ENCODE measurements around the gene P2RX3. TPM values are rescaled to one million over a fixed set of nuclear protein-coding genes. Genes with fewer than 3 reads are reported as not detected.

The P2RX3 gene
- total RNA-seq, 4 donors from 2014 or later, result not detected

DNA sequence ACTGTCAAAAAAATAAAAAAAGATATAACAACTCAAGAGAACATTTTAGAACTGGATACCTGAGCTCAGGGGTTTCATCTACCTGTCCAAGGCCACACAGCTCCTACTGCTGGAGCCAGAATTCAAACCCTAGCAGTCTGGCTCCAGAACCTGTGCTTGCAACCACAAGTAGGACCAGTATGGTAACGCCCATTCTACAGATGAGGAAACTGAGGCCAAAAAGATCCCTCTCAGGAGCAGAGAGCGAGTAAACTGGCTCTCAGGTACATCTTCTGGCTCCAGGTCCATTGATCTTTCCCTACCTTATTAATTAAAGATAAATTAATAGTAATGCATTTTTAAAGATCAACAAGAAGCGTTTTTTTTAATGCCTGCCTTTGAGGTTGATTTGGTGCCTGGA is 19.2 kb downstream of the P2RX3 start:
- Histone ChIP-seq H3K27me3 (no peaks in the 10 kb centered on the region), H3K27ac (peak overlapping the region in 2 of 4 donors; percentile 42 to 43), H3K36me3 (no peaks in the 10 kb centered on the region), H3K4me3 (no peak overlapping the region), H3K4me1 (peaks cover 3 to 11% of the 10 kb centered on the region in 2 donors), H3K9me3 (no peaks in the 10 kb centered on the region)
- DNase-seq (no peak), ATAC-seq (no peak)
- no peak for TF ChIP-seq CTCF (IDR thresholded peaks at IDR 0.05 in 4 of 5, conservative IDR thresholded peaks at IDR 0.05 in 1 of 5)
- TF ChIP-seq POLR2A (IDR thresholded peaks at IDR 0.05), result no peak
- in situ Hi-C loops (cut with MboI; ENCODE audit: low sequenced_read_pairs in 4 of 4), result loop anchor here in 2 of 4 donors (25.0 kb wide), 2 partner anchors 245 to 520 kb away; no protein-coding TSS in a partner anchor
- intact Hi-C loops (cut with DNase I; ENCODE audit: low total_unique reads), result loop anchor here (10.0 kb wide), 1 partner anchor 243 kb away; no protein-coding TSS in a partner anchor

- intact Hi-C loops (cut with DNase I; ENCODE audit: low total_unique reads), result loop anchor here (10.0 kb wide), 1 partner anchor 243 kb away; no protein-coding TSS in a partner anchor
- ATAC-seq, result no peak
- DNase-seq, result no peak
- TF ChIP-seq POLR2A (IDR thresholded peaks at IDR 0.05) (no peak), CTCF (IDR thresholded peaks at IDR 0.05 in 4 of 5, conservative IDR thresholded peaks at IDR 0.05 in 1 of 5) (no peak)
- Histone ChIP-seq H3K9me3 (no peaks in the 10 kb centered on the region), H3K27me3 (no peaks in the 10 kb centered on the region), H3K36me3 (no peaks in the 10 kb centered on the region), H3K4me1 (peaks cover 3 to 11% of the 10 kb centered on the region in 2 donors), H3K27ac (peak overlapping the region in 3 of 4 donors; percentile 24 to 43 (median 42)), H3K4me3 (no peak overlapping the region)
- in situ Hi-C loops (cut with MboI; ENCODE audit: low sequenced_read_pairs in 4 of 4), result loop anchor here in 2 of 4 donors (25.0 kb wide), 2 partner anchors 246 to 521 kb away; no protein-coding TSS in a partner anchor
These were observed 19.7 kb downstream of the P2RX3 start for GRCh38 chr11:57357856-57358255.

DNA sequence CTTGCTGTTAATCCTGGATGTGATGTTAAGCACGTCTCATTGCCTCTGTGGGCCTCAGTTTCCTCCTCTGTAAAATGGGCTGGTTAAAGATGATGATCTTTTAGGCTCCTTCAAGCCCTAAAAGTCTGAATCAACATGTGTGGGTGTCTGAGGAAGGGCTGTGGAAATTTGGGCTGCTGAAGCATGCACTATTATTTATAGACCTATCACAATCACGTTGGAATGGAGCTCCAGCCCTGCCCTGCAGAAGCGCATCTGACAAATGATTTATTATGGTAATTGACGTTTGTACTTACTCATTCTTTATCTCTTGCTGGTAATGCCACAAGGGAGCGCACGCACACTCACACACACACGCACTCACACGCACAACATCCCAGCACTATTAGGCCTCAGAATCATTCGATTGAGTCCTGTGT is 20.4 kb downstream of the P2RX3 start:
- intact Hi-C loops (cut with DNase I; ENCODE audit: low total_unique reads) (loop anchor here (10.0 kb wide), 1 partner anchor 244 kb away; no protein-coding TSS in a partner anchor), in situ Hi-C loops (cut with MboI; ENCODE audit: low sequenced_read_pairs in 4 of 4) (loop anchor here in 2 of 4 donors (25.0 kb wide), 2 partner anchors 246 to 521 kb away; no protein-coding TSS in a partner anchor)
- no peak for DNase-seq

GRCh38 chr11:57358991-57359390 is 20.8 kb downstream of the P2RX3 start:
- in situ Hi-C loops (cut with MboI; ENCODE audit: low sequenced_read_pairs in 4 of 4), result loop anchor here in 2 of 4 donors (25.0 kb wide), 2 partner anchors 247 to 522 kb away; no protein-coding TSS in a partner anchor
- no peak for TF ChIP-seq CTCF (IDR thresholded peaks at IDR 0.05 in 4 of 5, conservative IDR thresholded peaks at IDR 0.05 in 1 of 5)
- TF ChIP-seq POLR2A (IDR thresholded peaks at IDR 0.05), result no peak
- Histone ChIP-seq H3K4me1 (peaks cover 3 to 11% of the 10 kb centered on the region in 2 donors), H3K27ac (peak overlapping the region in 2 of 4 donors; percentile 24 to 64), H3K9me3 (no peaks in the 10 kb centered on the region), H3K36me3 (no peaks in the 10 kb centered on the region), H3K27me3 (no peaks in the 10 kb centered on the region), H3K4me3 (no peak overlapping the region)
- DNase-seq (no peak), ATAC-seq (no peak)
- intact Hi-C loops (cut with DNase I; ENCODE audit: low total_unique reads), result loop anchor here (10.0 kb wide), 1 partner anchor 244 kb away; no protein-coding TSS in a partner anchor

More for the DNA sequence above, 20.4 kb downstream of the P2RX3 start:
- peak overlapping the region in 3 of 4 donors; percentile 24 to 64 (median 43) for H3K27ac ChIP-seq
- no peaks in the 10 kb centered on the region for H3K27me3 ChIP-seq
- no peaks in the 10 kb centered on the region for H3K9me3 ChIP-seq
- H3K36me3 ChIP-seq, result no peaks in the 10 kb centered on the region
- TF ChIP-seq CTCF (IDR thresholded peaks at IDR 0.05 in 4 of 5, conservative IDR thresholded peaks at IDR 0.05 in 1 of 5) (no peak), POLR2A (IDR thresholded peaks at IDR 0.05) (no peak)
- H3K4me3 ChIP-seq, result no peak overlapping the region
- H3K4me1 ChIP-seq, result peaks cover 3 to 11% of the 10 kb centered on the region in 2 donors
- ATAC-seq, result peak in 1 of 2 donors; percentile 57

Data from gastrocnemius medialis (tissue), 4 donors.